BLaER1 (cell line): ENCODE data around the gene SART1.

Experiments
- H3K27ac ChIP-seq: shearing (Covaris generic); formaldehyde crosslinking; 2 replicates; pipeline ENCODE4 v1.8.1; 2022
- H3K27me3 ChIP-seq: shearing (Covaris generic); formaldehyde crosslinking; 2 replicates; pipeline ENCODE4 v1.8.1; 2022
- H3K36me3 ChIP-seq: shearing (Covaris generic); formaldehyde crosslinking; 2 replicates; pipeline ENCODE4 v1.8.1; 2022
- H3K4me1 ChIP-seq: shearing (Covaris generic); formaldehyde crosslinking; 2 replicates; pipeline ENCODE4 v1.8.1; 2022
- H3K4me2 ChIP-seq: shearing (Covaris generic); formaldehyde crosslinking; 2 replicates; pipeline ENCODE4 v1.8.1; 2022
- H3K4me3 ChIP-seq: shearing (Covaris generic); formaldehyde crosslinking; 2 replicates; pipeline ENCODE4 v1.8.1; 2022
- H3K9ac ChIP-seq: shearing (Covaris generic); formaldehyde crosslinking; 2 replicates; pipeline ENCODE4 v1.8.1; 2022
- H3K9me3 ChIP-seq: shearing (Covaris generic); formaldehyde crosslinking; 2 replicates; pipeline ENCODE4 v1.8.1; 2022
- H4K20me1 ChIP-seq: shearing (Covaris generic); formaldehyde crosslinking; 2 replicates; pipeline ENCODE4 v1.8.1; 2022
- Cebpa-rat ChIP-seq: shearing (Covaris generic); IDR thresholded peaks from 2 replicates; pipeline ENCODE4 v1.8.1; 2022

Gene SART1

DNA sequence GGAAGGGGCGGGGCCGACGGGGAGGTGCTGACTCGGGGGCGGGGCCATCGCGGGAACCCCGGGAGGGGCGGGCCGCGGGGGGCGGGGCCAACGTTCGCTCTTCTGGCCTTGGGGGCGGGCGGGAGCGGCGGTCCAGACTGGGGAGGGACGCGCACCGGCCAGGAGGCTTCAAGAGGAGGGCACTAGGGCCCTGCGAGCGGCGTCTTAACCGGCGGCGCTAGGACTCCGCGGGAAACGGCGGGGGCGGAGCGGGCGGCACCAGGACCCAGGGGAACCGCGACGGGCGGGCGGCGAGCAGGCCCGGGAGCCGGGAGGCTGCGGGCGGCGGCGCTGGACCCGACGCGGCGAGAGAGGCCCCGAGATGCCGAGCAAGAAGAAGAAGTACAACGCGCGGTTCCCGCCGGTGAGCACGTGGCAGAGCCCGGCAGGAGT lies 42.4 kb upstream of the SART1 start, which contains the start of gene DRAP1:
Gene DRAP1, plus strand, starts transcription at position 286 of the 432 bp plus-strand sequence. Its CDS starts 76 bp downstream, at position 362.
- Histone ChIP-seq H3K27me3 (no peaks in the 10 kb centered on the region), H3K4me2 (peak within 1 kb of the TSS; percentile 96), H3K27ac (peak within 1 kb of the TSS; percentile 95), H3K4me3 (peak within 1 kb of the TSS; percentile 96), H3K4me1 (peaks cover 54% of the 10 kb centered on the region), H3K9ac (peak within 1 kb of the TSS; percentile 98), H3K9me3 (no peaks in the 10 kb centered on the region), H4K20me1 (peaks cover 37% of the 10 kb centered on the region; the same call in 1 of the 2 replicates), H3K36me3 (peaks cover 30% of the 10 kb centered on the region)
- TF ChIP-seq Cebpa-rat: no peak

DNA sequence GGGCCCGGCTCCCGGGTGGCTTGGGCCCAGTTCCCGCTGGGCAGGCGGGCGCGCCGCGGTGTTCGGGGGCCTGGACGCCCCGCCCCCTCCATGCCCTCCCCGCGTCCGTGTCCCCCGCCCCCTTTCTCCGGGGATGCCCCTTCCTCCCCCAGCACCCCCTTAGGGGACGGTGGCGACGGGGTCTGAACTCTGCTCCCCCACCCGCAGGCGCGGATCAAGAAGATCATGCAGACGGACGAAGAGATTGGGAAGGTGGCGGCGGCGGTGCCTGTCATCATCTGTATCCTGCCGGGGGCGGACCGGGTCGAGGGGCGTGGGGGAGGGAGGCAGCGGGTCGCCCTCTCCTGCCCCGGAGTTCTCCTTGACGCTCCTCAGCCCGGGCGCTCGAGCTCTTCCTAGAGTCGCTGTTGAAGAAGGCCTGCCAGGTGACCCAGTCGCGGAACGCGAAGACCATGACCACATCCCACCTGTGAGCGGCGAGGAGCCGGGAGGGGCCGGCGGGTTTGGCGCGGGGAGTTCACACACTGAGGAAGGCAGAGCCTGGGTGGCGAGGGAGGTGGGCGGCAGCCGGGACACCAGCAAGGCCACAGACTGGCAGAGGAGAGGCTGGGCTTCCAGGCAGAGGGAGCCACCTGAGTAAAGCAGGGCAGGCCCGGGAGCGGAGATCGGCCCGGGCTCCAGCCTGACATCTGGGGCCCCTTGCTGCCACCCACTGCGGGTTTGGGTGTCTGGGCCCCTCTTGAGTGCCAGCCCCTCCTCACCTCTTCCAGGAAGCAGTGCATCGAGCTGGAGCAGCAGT lies 41.8 kb upstream of the SART1 start:
- Histone ChIP-seq H3K9ac (peak overlapping the region; percentile 86), H3K36me3 (peaks cover 36% of the 10 kb centered on the region), H4K20me1 (peaks cover 37% of the 10 kb centered on the region; the same call in 1 of the 2 replicates), H3K4me2 (peak overlapping the region; percentile 94), H3K4me1 (peaks cover 49% of the 10 kb centered on the region), H3K27ac (peak overlapping the region; percentile 65), H3K27me3 (no peaks in the 10 kb centered on the region), H3K4me3 (peak overlapping the region; percentile 84), H3K9me3 (no peaks in the 10 kb centered on the region)
- no peak for TF ChIP-seq Cebpa-rat

DNA sequence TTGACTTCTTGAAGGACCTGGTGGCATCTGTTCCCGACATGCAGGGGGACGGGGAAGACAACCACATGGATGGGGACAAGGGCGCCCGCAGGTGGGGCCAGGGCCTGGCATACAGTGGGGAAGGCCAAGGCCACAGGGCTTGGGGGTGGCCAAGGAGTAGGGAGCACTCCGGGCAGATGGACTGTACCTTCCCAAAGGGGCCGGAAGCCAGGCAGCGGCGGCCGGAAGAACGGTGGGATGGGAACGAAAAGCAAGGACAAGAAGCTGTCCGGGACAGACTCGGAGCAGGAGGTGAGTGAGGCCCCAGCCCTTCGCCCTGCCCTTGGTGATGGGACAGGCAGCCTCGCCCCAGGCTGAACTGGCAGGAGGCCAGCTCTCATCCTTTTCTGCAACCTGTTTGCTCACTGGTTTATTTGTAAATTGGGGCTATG lies 41.1 kb upstream of the SART1 start:
- peaks cover 32% of the 10 kb centered on the region; the same call in 1 of the 2 replicates for H4K20me1 ChIP-seq
- H3K4me3 ChIP-seq: peak overlapping the region; percentile 84
- peaks cover 38% of the 10 kb centered on the region for H3K36me3 ChIP-seq
- H3K27me3 ChIP-seq: no peaks in the 10 kb centered on the region
- H3K9ac ChIP-seq: peak overlapping the region; percentile 86
- H3K27ac ChIP-seq: peak overlapping the region; percentile 65
- no peaks in the 10 kb centered on the region for H3K9me3 ChIP-seq
- peaks cover 43% of the 10 kb centered on the region for H3K4me1 ChIP-seq
- no peak for TF ChIP-seq Cebpa-rat
- H3K4me2 ChIP-seq: peak overlapping the region; percentile 94

DNA sequence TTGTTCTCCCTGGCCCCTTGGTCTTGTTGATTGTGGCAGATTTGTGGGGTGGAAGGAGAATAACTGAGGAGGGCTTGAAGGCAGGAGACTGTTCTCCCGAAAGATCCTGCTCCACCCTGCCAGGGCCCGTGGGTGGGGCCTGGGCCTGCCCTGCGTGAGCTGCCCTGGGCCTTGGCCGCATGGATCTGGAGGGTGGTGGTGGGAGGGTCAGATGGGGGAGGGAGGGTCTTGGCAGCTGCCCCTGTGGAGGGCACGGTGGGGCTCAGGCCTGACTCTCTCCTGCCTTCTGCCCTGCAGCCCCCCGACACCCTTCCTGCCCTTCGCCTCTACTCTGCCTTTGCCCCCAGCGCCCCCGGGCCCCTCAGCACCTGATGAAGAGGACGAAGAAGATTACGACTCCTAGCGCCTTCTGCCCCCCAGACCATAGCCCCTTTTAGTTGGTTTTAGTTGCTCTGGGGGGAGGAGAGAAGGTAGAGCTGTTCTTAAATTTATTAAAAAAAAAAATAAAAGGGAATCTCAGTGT lies 40.4 kb upstream of the SART1 start:
- peak overlapping the region; percentile 9; the same call in 1 of the 2 replicates for H3K27ac ChIP-seq
- H3K36me3 ChIP-seq: peaks cover 38% of the 10 kb centered on the region
- H3K4me3 ChIP-seq: peak overlapping the region; percentile 84; the same call in 1 of the 2 replicates
- no peaks in the 10 kb centered on the region for H3K9me3 ChIP-seq
- no peak for TF ChIP-seq Cebpa-rat
- peak overlapping the region; percentile 94 for H3K4me2 ChIP-seq
- H3K4me1 ChIP-seq: peaks cover 36% of the 10 kb centered on the region
- H3K27me3 ChIP-seq: no peaks in the 10 kb centered on the region
- peaks cover 25% of the 10 kb centered on the region; the same call in 1 of the 2 replicates for H4K20me1 ChIP-seq
- H3K9ac ChIP-seq: peak overlapping the region; percentile 45; the same call in 1 of the 2 replicates

DNA sequence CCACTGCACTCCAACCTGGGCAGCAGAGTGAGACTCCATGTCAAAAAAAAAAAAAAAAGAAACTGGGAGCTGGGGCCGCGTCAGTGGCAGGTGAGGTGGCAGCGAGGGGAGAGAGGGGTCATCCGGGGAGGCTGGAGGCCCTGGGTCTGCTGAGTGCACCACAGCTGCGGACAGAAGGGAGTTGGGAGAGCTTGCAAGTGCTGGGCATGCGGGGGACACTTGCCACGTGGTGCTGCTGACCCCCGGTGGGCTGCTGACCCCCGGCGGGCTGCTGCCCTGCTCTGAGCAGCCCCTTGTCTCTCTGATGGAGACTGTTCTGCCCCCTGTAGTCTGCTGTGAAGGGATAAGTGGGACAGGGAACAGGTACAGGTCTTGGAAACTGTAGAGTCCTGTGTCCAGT lies 39.7 kb upstream of the SART1 start:
- Histone ChIP-seq H3K36me3 (peaks cover 38% of the 10 kb centered on the region), H3K4me2 (no peak overlapping the region), H3K4me3 (no peak overlapping the region), H3K9me3 (no peaks in the 10 kb centered on the region), H4K20me1 (peaks cover 17% of the 10 kb centered on the region; the same call in 1 of the 2 replicates), H3K9ac (0 out of 2 replicates have a peak overlapping the region, but pooled peaks have one; percentile 6), H3K4me1 (peaks cover 30% of the 10 kb centered on the region), H3K27ac (no peak overlapping the region), H3K27me3 (no peaks in the 10 kb centered on the region)
- no peak for TF ChIP-seq Cebpa-rat

DNA sequence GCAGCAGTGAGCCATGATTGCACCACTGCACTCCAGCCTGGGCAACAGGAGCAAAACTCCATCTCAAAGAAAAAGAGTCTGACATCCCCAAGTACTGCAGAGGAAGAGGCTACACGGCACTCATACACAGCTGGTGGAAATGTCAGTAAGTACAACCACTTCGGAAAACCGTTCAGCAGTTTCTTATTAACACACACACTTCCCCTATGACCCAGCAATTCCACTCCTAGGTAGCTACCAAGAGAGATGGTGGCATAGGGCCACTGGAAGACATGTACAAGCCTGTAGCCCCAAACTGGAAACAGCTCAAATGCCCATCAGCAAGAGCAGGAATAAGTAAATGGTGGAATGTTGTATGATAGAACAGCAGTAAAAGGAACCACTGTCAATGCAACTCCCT lies 39.0 kb upstream of the SART1 start:
- Histone ChIP-seq H4K20me1 (peaks cover 10% of the 10 kb centered on the region; the same call in 1 of the 2 replicates), H3K4me2 (no peak overlapping the region), H3K4me3 (no peak overlapping the region), H3K4me1 (peaks cover 30% of the 10 kb centered on the region), H3K36me3 (peaks cover 33% of the 10 kb centered on the region), H3K9ac (no peak overlapping the region), H3K9me3 (no peaks in the 10 kb centered on the region), H3K27me3 (no peaks in the 10 kb centered on the region), H3K27ac (no peak overlapping the region)
- no peak for TF ChIP-seq Cebpa-rat

DNA sequence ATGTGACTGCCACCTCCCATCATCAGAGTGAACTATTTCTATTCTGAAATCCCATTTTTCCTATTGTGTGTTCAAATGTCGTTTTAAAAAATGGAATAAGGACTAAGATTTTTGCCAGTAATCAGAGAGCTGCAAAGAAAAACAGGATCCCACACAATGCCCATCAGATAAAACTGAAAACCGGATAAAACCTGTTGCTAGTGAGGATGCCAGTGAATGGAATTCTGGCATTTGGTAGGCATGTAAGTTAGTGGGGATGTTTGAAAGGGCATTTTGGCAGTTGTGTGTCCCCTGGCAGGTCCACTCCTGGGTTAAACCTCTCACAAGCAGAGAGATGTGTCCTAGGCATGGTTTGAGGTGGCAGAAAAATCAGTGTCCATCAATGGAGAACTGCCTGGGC lies 36.1 kb upstream of the SART1 start:
- H3K27ac ChIP-seq: no peak overlapping the region
- H3K27me3 ChIP-seq: no peaks in the 10 kb centered on the region
- H3K36me3 ChIP-seq: peaks cover 33% of the 10 kb centered on the region
- H3K4me2 ChIP-seq: no peak overlapping the region
- H3K9ac ChIP-seq: no peak overlapping the region
- peaks cover 1% of the 10 kb centered on the region; the same call in 1 of the 2 replicates for H4K20me1 ChIP-seq
- no peak for TF ChIP-seq Cebpa-rat
- peaks cover 38% of the 10 kb centered on the region for H3K4me1 ChIP-seq
- H3K9me3 ChIP-seq: no peaks in the 10 kb centered on the region
- no peak overlapping the region for H3K4me3 ChIP-seq

DNA sequence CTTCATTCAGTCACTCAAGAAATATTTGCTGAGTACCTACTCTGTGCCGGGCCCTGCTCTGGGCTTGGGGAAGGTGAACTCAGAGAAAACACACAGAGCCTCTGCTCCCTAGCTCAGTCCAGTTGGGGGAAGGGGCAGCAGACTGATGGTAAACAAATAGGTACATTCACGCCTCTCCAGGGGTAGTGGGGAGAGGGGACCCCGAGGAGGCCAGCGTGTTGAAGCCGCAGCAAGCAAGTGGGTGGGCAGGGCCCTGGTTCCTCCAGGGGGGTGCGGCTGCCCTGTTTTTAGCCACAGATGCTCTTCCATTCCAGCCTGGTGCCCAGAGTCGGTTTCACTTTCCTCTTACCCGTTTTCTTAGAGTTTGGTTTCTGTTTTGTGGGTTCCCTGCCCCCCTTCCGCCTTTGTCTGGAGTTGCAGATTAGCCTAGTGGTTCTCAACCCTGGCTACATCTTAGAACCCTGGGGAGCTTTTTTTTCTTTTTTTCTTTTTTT lies 33.6 kb upstream of the SART1 start:
- Histone ChIP-seq H3K36me3 (peaks cover 13% of the 10 kb centered on the region), H3K4me2 (peak overlapping the region; percentile 87), H3K9ac (peak overlapping the region; percentile 74), H3K4me3 (peak overlapping the region; percentile 56), H3K27ac (peak overlapping the region; percentile 93), H3K9me3 (no peaks in the 10 kb centered on the region), H3K4me1 (peaks cover 50% of the 10 kb centered on the region), H4K20me1 (no peaks in the 10 kb centered on the region), H3K27me3 (no peaks in the 10 kb centered on the region)
- no peak for TF ChIP-seq Cebpa-rat

DNA sequence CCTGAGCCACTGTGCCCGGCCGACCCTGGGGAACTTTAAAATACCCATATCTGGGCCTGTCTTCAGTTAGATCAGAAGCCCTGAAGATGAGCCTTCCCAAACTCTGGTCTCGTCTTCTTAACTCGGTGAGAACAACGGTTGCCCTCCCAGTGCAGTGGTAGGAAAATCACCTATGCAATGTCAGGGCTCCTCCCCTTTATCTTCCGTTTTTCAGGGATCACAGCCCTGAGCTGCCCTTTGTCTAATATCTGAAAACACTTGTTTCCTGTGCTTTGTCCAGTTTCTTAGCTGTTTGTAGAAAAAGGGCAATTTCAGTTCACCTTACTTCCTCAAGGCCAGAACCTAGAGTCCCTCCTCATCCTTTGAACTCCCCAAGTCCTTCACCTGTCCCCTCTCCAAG lies 32.9 kb upstream of the SART1 start:
- Histone ChIP-seq H3K4me2 (peak overlapping the region; percentile 87), H3K27ac (peak overlapping the region; percentile 93), H3K4me3 (peak overlapping the region; percentile 56), H3K27me3 (no peaks in the 10 kb centered on the region), H3K36me3 (peaks cover 9% of the 10 kb centered on the region; the same call in 1 of the 2 replicates), H3K4me1 (peaks cover 50% of the 10 kb centered on the region), H3K9ac (peak overlapping the region; percentile 74), H4K20me1 (no peaks in the 10 kb centered on the region), H3K9me3 (no peaks in the 10 kb centered on the region)
- TF ChIP-seq Cebpa-rat: no peak
